Natural killer cell (primary cell): ENCODE measurements around the gene RUBCN. TPM values are rescaled to one million over a fixed set of nuclear protein-coding genes. Genes with fewer than 3 reads are reported as not detected.

Source experiments
- ATAC-seq, 3 donors: fragments of 150-1000 bp in 2 of 3; fragments of 200-7000 bp in 1 of 3; cut with Tn5 transposase; 1 replicate in 1 of 3; 2 replicates in 2 of 3; pipeline ENCODE4 v1.10.0; 2021; ENCODE audit warnings: mild to moderate bottlenecking in 2 of 3, moderate library complexity in 2 of 3
- DNase-seq, 2 donors: peaks; one replicate each; pipeline versions ENCODE4 v3.0.0 to v3.0.0-alpha.2; 2013 to 2021; ENCODE audit warnings: mixed read lengths in 1 of 2
- H3K27ac ChIP-seq: one replicate; pipeline ENCODE4 v1.5.1; 2013; ENCODE audit warnings: mild to moderate bottlenecking, low read length
- H3K27me3 ChIP-seq: one replicate; pipeline ENCODE4 v1.6.1; 2013; ENCODE audit warnings: low read length; ENCODE audit not compliant: control insufficient read depth, insufficient read depth
- H3K36me3 ChIP-seq: one replicate; pipeline ENCODE4 v1.6.1; 2013; ENCODE audit warnings: low read length; ENCODE audit not compliant: control insufficient read depth, insufficient read depth
- H3K4me1 ChIP-seq: one replicate; pipeline ENCODE4 v1.6.1; 2013; ENCODE audit warnings: low read length; ENCODE audit not compliant: control insufficient read depth, insufficient read depth
- H3K4me3 ChIP-seq: one replicate; pipeline ENCODE4 v1.5.1; 2013; ENCODE audit warnings: low read length
- H3K9me3 ChIP-seq: one replicate; pipeline ENCODE4 v1.6.1; 2013; ENCODE audit warnings: low read length; ENCODE audit not compliant: control insufficient read depth, insufficient read depth
- H3K27ac Mint-ChIP-seq, 2 donors: one replicate each; pipeline ENCODE4 v1.8.0; 2022; ENCODE audit warnings: mild to moderate bottlenecking in 2 of 2, mixed read lengths in 2 of 2, moderate library complexity in 1 of 2
- H3K27me3 Mint-ChIP-seq, 2 donors: one replicate each; pipeline ENCODE4 v1.8.0; 2022; ENCODE audit warnings: low read depth in 2 of 2, mixed read lengths in 2 of 2
- H3K36me3 Mint-ChIP-seq: one replicate; pipeline ENCODE4 v1.8.0; 2022; ENCODE audit warnings: mixed read lengths
- H3K4me1 Mint-ChIP-seq, 2 donors: one replicate each; pipeline ENCODE4 v1.8.0; 2022; ENCODE audit warnings: mixed read lengths in 2 of 2
- H3K4me3 Mint-ChIP-seq: one replicate; pipeline ENCODE4 v1.8.0; 2022; ENCODE audit warnings: mild to moderate bottlenecking, moderate library complexity, mixed read lengths
- H3K9me3 Mint-ChIP-seq, 2 donors: one replicate each; pipeline ENCODE4 v1.8.0; 2022; ENCODE audit warnings: mixed read lengths in 2 of 2
- WGBS: methylation state at CpG from one replicate; pipeline ENCODE4 v1.1.7; 2013; ENCODE audit warnings: missing lambda C conversion rate; ENCODE audit not compliant: insufficient coverage; 5-methylcytosine and 5-hydroxymethylcytosine counted together
- intact Hi-C: fragments of 100-400 bp; cut with micrococcal nuclease; formaldehyde crosslinking; loops from one replicate; pipeline ENCODE4 v1.14.2; 2022
- total RNA-seq, 4 donors: library from RNA; stranded (reverse); fragments of 120-200 nt in 1 of 4; gene quantifications; one replicate each; pipeline versions ENCODE4 v1.2.3 to v1.2.4, GENCODE V29; 2013 to 2022
- TF ChIP-seq, protein P1 (sequence below): fragments of 200-600 bp; IDR thresholded peaks from one replicate; pipeline ENCODE4 v1.8.0; 2022; ENCODE audit warnings: antibody characterized with exemption

Gene RUBCN
- total RNA-seq, 3 donors from 2014 or later (not counting 1 experiment from before 2014, with no cell fraction given) = 51.2 to 58.5 (median 57.6) TPM

DNA sequence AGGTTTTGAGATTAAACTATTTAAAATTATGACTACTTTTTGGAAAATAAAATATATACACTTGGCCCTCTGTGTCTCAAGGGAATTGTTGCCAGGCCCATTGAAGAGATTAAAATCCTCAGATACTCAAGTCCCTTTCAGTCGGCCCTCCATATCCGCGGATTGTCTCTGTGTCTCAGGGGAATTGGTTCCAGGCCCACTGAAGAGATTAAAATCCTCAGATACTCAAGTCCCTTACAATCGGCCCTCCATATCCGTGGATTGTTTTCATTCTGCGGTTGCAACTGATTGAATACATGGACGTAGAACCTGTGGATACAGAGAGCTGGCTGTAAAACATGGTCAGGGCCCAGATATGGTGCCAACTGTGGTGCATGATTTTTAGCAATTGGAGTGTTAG is 38.6 kb upstream of the RUBCN start:
- no peak overlapping the region for H3K4me3 Mint-ChIP-seq
- Histone ChIP-seq H3K4me1 (no peaks in the 10 kb centered on the region), H3K27me3 (no peaks in the 10 kb centered on the region), H3K27ac (no peak overlapping the region), H3K4me3 (no peak overlapping the region), H3K36me3 (peaks cover 83% of the 10 kb centered on the region), H3K9me3 (no peaks in the 10 kb centered on the region)
- TF ChIP-seq, protein P1, sequence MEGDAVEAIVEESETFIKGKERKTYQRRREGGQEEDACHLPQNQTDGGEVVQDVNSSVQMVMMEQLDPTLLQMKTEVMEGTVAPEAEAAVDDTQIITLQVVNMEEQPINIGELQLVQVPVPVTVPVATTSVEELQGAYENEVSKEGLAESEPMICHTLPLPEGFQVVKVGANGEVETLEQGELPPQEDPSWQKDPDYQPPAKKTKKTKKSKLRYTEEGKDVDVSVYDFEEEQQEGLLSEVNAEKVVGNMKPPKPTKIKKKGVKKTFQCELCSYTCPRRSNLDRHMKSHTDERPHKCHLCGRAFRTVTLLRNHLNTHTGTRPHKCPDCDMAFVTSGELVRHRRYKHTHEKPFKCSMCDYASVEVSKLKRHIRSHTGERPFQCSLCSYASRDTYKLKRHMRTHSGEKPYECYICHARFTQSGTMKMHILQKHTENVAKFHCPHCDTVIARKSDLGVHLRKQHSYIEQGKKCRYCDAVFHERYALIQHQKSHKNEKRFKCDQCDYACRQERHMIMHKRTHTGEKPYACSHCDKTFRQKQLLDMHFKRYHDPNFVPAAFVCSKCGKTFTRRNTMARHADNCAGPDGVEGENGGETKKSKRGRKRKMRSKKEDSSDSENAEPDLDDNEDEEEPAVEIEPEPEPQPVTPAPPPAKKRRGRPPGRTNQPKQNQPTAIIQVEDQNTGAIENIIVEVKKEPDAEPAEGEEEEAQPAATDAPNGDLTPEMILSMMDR = no peak
- DNase-seq (no peak), ATAC-seq (no peak)
- H3K9me3 Mint-ChIP-seq = no peaks in the 10 kb centered on the region
- H3K4me1 Mint-ChIP-seq = no peaks in the 10 kb centered on the region
- WGBS = 98% methylated on average over 7 of the region's 7 CpGs
- intact Hi-C loops = no loop called here
- H3K27ac Mint-ChIP-seq = no peak overlapping the region
- peaks cover 18% of the 10 kb centered on the region for H3K36me3 Mint-ChIP-seq
- H3K27me3 Mint-ChIP-seq = no peaks in the 10 kb centered on the region

- Mint-ChIP-seq H3K4me3 (no peak overlapping the region), H3K27ac (no peak overlapping the region), H3K9me3 (no peaks in the 10 kb centered on the region), H3K27me3 (no peaks in the 10 kb centered on the region), H3K36me3 (no peaks in the 10 kb centered on the region), H3K4me1 (no peaks in the 10 kb centered on the region)
- DNase-seq (no peak), ATAC-seq (no peak)
- Histone ChIP-seq H3K4me3 (no peak overlapping the region), H3K27me3 (no peaks in the 10 kb centered on the region), H3K9me3 (no peaks in the 10 kb centered on the region), H3K4me1 (no peaks in the 10 kb centered on the region), H3K36me3 (peaks cover 48% of the 10 kb centered on the region), H3K27ac (no peak overlapping the region)
- intact Hi-C loops = no loop called here
- TF ChIP-seq, protein P1 = no peak
Measured at GRCh38 chr3:197761784-197762183, 25.1 kb upstream of the RUBCN start.

GRCh38 chr3:197758512-197758911 is 21.8 kb upstream of the RUBCN start:
- Mint-ChIP-seq H3K4me1 (peaks cover 21 to 23% of the 10 kb centered on the region in 2 donors), H3K36me3 (no peaks in the 10 kb centered on the region), H3K27me3 (no peaks in the 10 kb centered on the region), H3K4me3 (no peak overlapping the region), H3K9me3 (no peaks in the 10 kb centered on the region), H3K27ac (no peak overlapping the region)
- DNase-seq (no peak), ATAC-seq (no peak)
- Histone ChIP-seq H3K36me3 (peaks cover 41% of the 10 kb centered on the region), H3K4me3 (no peak overlapping the region), H3K9me3 (no peaks in the 10 kb centered on the region), H3K27me3 (no peaks in the 10 kb centered on the region), H3K4me1 (no peaks in the 10 kb centered on the region), H3K27ac (no peak overlapping the region)
- intact Hi-C loops = no loop called here
- 97% methylated on average over 4 of the region's 4 CpGs for WGBS
- TF ChIP-seq, protein P1 = no peak

GRCh38 chr3:197756704-197757103 is 20.0 kb upstream of the RUBCN start:
- WGBS = no CpG with 5 or more reads among the region's 3 CpGs
- Mint-ChIP-seq H3K27ac (no peak overlapping the region), H3K27me3 (no peaks in the 10 kb centered on the region), H3K36me3 (no peaks in the 10 kb centered on the region), H3K9me3 (no peaks in the 10 kb centered on the region), H3K4me1 (peaks cover 30 to 36% of the 10 kb centered on the region in 2 donors), H3K4me3 (no peak overlapping the region)
- H3K4me3 ChIP-seq = no peak overlapping the region
- no peaks in the 10 kb centered on the region for H3K9me3 ChIP-seq
- peaks cover 5% of the 10 kb centered on the region for H3K4me1 ChIP-seq
- TF ChIP-seq, protein P1 = no peak
- H3K27ac ChIP-seq = no peak overlapping the region
- ATAC-seq (no peak), DNase-seq (no peak)
- H3K27me3 ChIP-seq = no peaks in the 10 kb centered on the region
- H3K36me3 ChIP-seq = peaks cover 29% of the 10 kb centered on the region
- intact Hi-C loops = no loop called here
